Astrocyte of the spinal cord (primary cell): ENCODE measurements around the gene MREG.

ENCODE experiments used
- DNase-seq: peaks from one replicate; pipeline ENCODE4 v3.0.0; 2011; ENCODE audit warnings: low read depth, low spot score
- H3K4me3 ChIP-seq: 2 replicates; pipeline ENCODE4 v1.5.1; 2011; ENCODE audit warnings: low read depth, mild to moderate bottlenecking, low read length, moderate library complexity
- CTCF ChIP-seq: IDR thresholded peaks from 2 replicates; pipeline ENCODE4 v1.5.1; 2012; ENCODE audit warnings: low read depth, mild to moderate bottlenecking, low read length, inconsistent platforms
- in situ Hi-C: cut with HindIII; loops from 2 replicates; pipeline ENCODE4 v1.10.0; 2017; ENCODE audit warnings: low sequenced_read_pairs

The MREG gene

GRCh38 chr2:216051350-216051749 is 38.0 kb upstream of the MREG start:
- in situ Hi-C loops, result no loop called here
- no peak overlapping the region for H3K4me3 ChIP-seq
- TF ChIP-seq CTCF, result no peak
- no peak for DNase-seq

- in situ Hi-C loops, result no loop called here
- no peak for DNase-seq
- TF ChIP-seq CTCF, result no peak
- H3K4me3 ChIP-seq, result no peak overlapping the region
These were observed 36.1 kb upstream of the MREG start for GRCh38 chr2:216049452-216049851.

- in situ Hi-C loops, result no loop called here
- TF ChIP-seq CTCF, result no peak
- no peak for DNase-seq
- no peak overlapping the region for H3K4me3 ChIP-seq
These were observed 34.0 kb upstream of the MREG start for GRCh38 chr2:216047397-216047796.

- in situ Hi-C loops, result no loop called here
- no peak for DNase-seq
- TF ChIP-seq CTCF, result no peak
These were observed 31.6 kb upstream of the MREG start for GRCh38 chr2:216044883-216045486.

GRCh38 chr2:216043949-216044348 is 30.6 kb upstream of the MREG start:
- in situ Hi-C loops, result no loop called here
- H3K4me3 ChIP-seq, result no peak overlapping the region
- no peak for TF ChIP-seq CTCF
- no peak for DNase-seq

More at GRCh38 chr2:216044883-216045486, 31.6 kb upstream of the MREG start:
- no peak overlapping the region for H3K4me3 ChIP-seq

GRCh38 chr2:216041438-216041837 is 28.1 kb upstream of the MREG start:
- DNase-seq, result no peak
- TF ChIP-seq CTCF, result no peak
- H3K4me3 ChIP-seq, result no peak overlapping the region
- in situ Hi-C loops, result no loop called here
